HepG2 (cell line): ENCODE data around the gene PCDHB3. TPM values are rescaled to one million over a fixed set of nuclear protein-coding genes. Genes with fewer than 3 reads are reported as not detected.
A peak's percentile ranks its signal among the peaks of the same experiment; 100 is the strongest.

Experiments used
- ATAD3A ChIP-seq: sonication (generic); formaldehyde crosslinking; IDR thresholded peaks from 2 replicates; pipeline ENCODE4 v1.4.0; 2020; ENCODE audit warnings: missing genetic modification reagents
- CREBL2 ChIP-seq: sonication (generic); formaldehyde crosslinking; IDR thresholded peaks from 2 replicates; pipeline ENCODE4 v1.8.1; 2023; ENCODE audit warnings: missing genetic modification reagents, mild to moderate bottlenecking, borderline replicate concordance
- CSRNP2 ChIP-seq: sonication (generic); formaldehyde crosslinking; conservative IDR thresholded peaks from 2 replicates; pipeline ENCODE4 v1.8.0; 2022; ENCODE audit warnings: low read depth, missing genetic modification reagents
- ERF ChIP-seq: IDR thresholded peaks from 2 replicates; pipeline ENCODE4 v1.6.1; 2018; ENCODE audit warnings: missing biosample characterization, missing genetic modification reagents
- FOXC1 ChIP-seq: sonication (generic); formaldehyde crosslinking; IDR thresholded peaks from 2 replicates; pipeline ENCODE4 v1.8.0; 2022; ENCODE audit warnings: mild to moderate bottlenecking, missing genetic modification reagents, borderline replicate concordance
- IKZF5 ChIP-seq: IDR thresholded peaks from 2 replicates; pipeline ENCODE4 v1.6.1; 2018; ENCODE audit warnings: missing genetic modification reagents, mild to moderate bottlenecking, missing compliant biosample characterization
- MED1 ChIP-seq: sonication (generic); formaldehyde crosslinking; IDR thresholded peaks from 2 replicates; pipeline ENCODE4 v1.4.0; 2020; ENCODE audit warnings: missing genetic modification reagents
- MIER3 ChIP-seq: IDR thresholded peaks from 2 replicates; pipeline ENCODE4 v1.6.1; 2016; ENCODE audit warnings: missing compliant biosample characterization, borderline replicate concordance
- NFE2L1 ChIP-seq: sonication (generic); formaldehyde crosslinking; IDR thresholded peaks from 2 replicates; pipeline ENCODE4 v1.4.0; 2020; ENCODE audit warnings: missing genetic modification reagents, mild to moderate bottlenecking, borderline replicate concordance
- POLR2G ChIP-seq: fragments of 200-400 bp; formaldehyde crosslinking; IDR thresholded peaks from 2 replicates; pipeline ENCODE4 v1.6.1; 2018; ENCODE audit warnings: mild to moderate bottlenecking, low read depth, low read length, moderate library complexity
- PPARG ChIP-seq: conservative IDR thresholded peaks from 2 replicates; pipeline ENCODE4 v1.6.1; 2016; ENCODE audit warnings: missing biosample characterization, missing genetic modification reagents
- RAD21 ChIP-seq: fragments of 450-650 bp; formaldehyde crosslinking; IDR thresholded peaks from 2 replicates; pipeline ENCODE4 v1.5.0; 2020; ENCODE audit warnings: mild to moderate bottlenecking
- RNF219 ChIP-seq: sonication (generic); formaldehyde crosslinking; IDR thresholded peaks from 2 replicates; pipeline ENCODE4 v1.5.0; 2020; ENCODE audit warnings: mild to moderate bottlenecking, missing genetic modification reagents
- SOX5 ChIP-seq: IDR thresholded peaks from 2 replicates; pipeline ENCODE4 v1.6.1; 2016; ENCODE audit warnings: borderline replicate concordance
- STAT5B ChIP-seq: sonication (generic); formaldehyde crosslinking; IDR thresholded peaks from 2 replicates; pipeline ENCODE4 v1.4.0; 2020; ENCODE audit warnings: missing genetic modification reagents
- ZBTB7A ChIP-seq: sonication (generic); formaldehyde crosslinking; IDR thresholded peaks from 2 replicates; pipeline ENCODE4 v1.8.0; 2022; ENCODE audit warnings: mild to moderate bottlenecking, missing genetic modification reagents
- ZGPAT ChIP-seq: IDR thresholded peaks from 2 replicates; pipeline ENCODE4 v1.6.1; 2016; ENCODE audit warnings: mild to moderate bottlenecking
- ZNF18 ChIP-seq: sonication (generic); formaldehyde crosslinking; IDR thresholded peaks from 2 replicates; pipeline ENCODE4 v1.8.0; 2022; ENCODE audit warnings: mild to moderate bottlenecking, missing genetic modification reagents; ENCODE audit not compliant: insufficient replicate concordance
- ZNF232 ChIP-seq: sonication (generic); formaldehyde crosslinking; IDR thresholded peaks from 2 replicates; pipeline ENCODE4 v1.4.0; 2020; ENCODE audit warnings: missing genetic modification reagents, borderline replicate concordance
- ZNF607 ChIP-seq: sonication (generic); formaldehyde crosslinking; IDR thresholded peaks from 2 replicates; pipeline ENCODE4 v1.5.1; 2020; ENCODE audit warnings: missing genetic modification reagents, mild to moderate bottlenecking, borderline replicate concordance
- polyA plus RNA-seq, 8 experiments: library from polyadenylated mRNA; depleted of rRNA in 3 of 8; stranded (reverse) in 7 of 8; unstranded in 1 of 8; fragments of >200 nt; fragmentation: Illumina TruSeq in 4 of 8; extraction: Trizol in 4 of 8; gene quantifications; 2 replicates each; pipeline versions ENCODE4 v1.2.1 to v1.2.3, GENCODE V29; 2011 to 2016; ENCODE audit warnings: low read depth in 4 of 8, missing spikeins in 1 of 8, mixed read lengths in 1 of 8; ENCODE audit not compliant: insufficient read depth in 1 of 8
- total RNA-seq, 5 experiments: library from RNA; depleted of rRNA; stranded (reverse); fragments of >200 nt; fragmentation: Illumina TruSeq; extraction: Trizol; gene quantifications; 2 replicates each; pipeline ENCODE4 v1.2.3, GENCODE V29; 2016; ENCODE audit warnings: low read depth in 1 of 5

PCDHB3 gene
- total and polyA plus RNA-seq, 2 of the 13 experiments (the other 11 are each of a cell fraction or from before 2014, with no cell fraction given), result 0.25 to 0.29 TPM

GRCh38 chr5:141094481-141095262 is 5.6 kb upstream of the PCDHB3 start, which contains the start of gene PCDHB2 (continued):
- TF ChIP-seq ZNF607, result 0 out of 2 replicates have a peak, but pooled peaks have one; percentile 40
- 0 out of 2 replicates have a peak, but pooled peaks have one; percentile 10 for TF ChIP-seq MED1 (CRISPR knock-in tag)
- TF ChIP-seq RAD21 (CRISPR knock-in tag), result peak; percentile 69
- 0 out of 2 replicates have a peak, but pooled peaks have one; percentile 43 for TF ChIP-seq ZGPAT (CRISPR knock-in tag)
- TF ChIP-seq CSRNP2, result no peak
- peak; percentile 47; the same call in 1 of the 2 replicates for TF ChIP-seq ERF
- TF ChIP-seq ZBTB7A, result no peak
- TF ChIP-seq ATAD3A (CRISPR knock-in tag), result no peak
- TF ChIP-seq SOX5 (CRISPR knock-in tag), result no peak; the same call in 1 of the 2 replicates
- TF ChIP-seq FOXC1 (CRISPR knock-in tag), result no peak; the same call in 1 of the 2 replicates
- TF ChIP-seq MIER3 (CRISPR knock-in tag), result no peak
- no peak for TF ChIP-seq RNF219
- no peak for TF ChIP-seq NFE2L1 (CRISPR knock-in tag)
- TF ChIP-seq ZNF232, result no peak
- TF ChIP-seq POLR2G, result peak; percentile 81
- TF ChIP-seq ZNF18 (CRISPR knock-in tag), result no peak
- no peak; the same call in 1 of the 2 replicates for TF ChIP-seq IKZF5 (CRISPR knock-in tag)
- no peak for TF ChIP-seq CREBL2 (CRISPR knock-in tag)
- TF ChIP-seq PPARG, result peak; percentile 80
- TF ChIP-seq STAT5B (CRISPR knock-in tag), result no peak
